ENCODE measurements around the gene PDZRN3.

The PDZRN3 gene

GRCh38 chr3:73433079-73433478 is 191.7 kb downstream of the PDZRN3 start:
- Histone ChIP-seq H3K27ac (ENCODE audit: low read depth, low read length) (no peak overlapping the region), H3K4ac (ENCODE audit: low read depth, low read length) (no peak overlapping the region)

GRCh38 chr3:73432706-73433032 is 192.1 kb downstream of the PDZRN3 start:
- no peak overlapping the region for H3K23ac ChIP-seq (ENCODE audit: low read length)
- H3K18ac ChIP-seq (ENCODE audit: low read length), result no peak overlapping the region
- H3K9me3 ChIP-seq (ENCODE audit: insufficient read depth, low read depth, low read length), result no peaks in the 10 kb centered on the region
- no peaks in the 10 kb centered on the region for H3K79me2 ChIP-seq (ENCODE audit: control insufficient read depth, insufficient read depth, low read length, poor library complexity)
- no peaks in the 10 kb centered on the region for H3K79me1 ChIP-seq (ENCODE audit: low read length)
- WGBS (ENCODE audit: extremely low coverage, insufficient coverage, insufficient read length), result no CpG with 5 or more reads among the region's 1 CpG
- no peak overlapping the region for H3K14ac ChIP-seq (ENCODE audit: low read length)
- H4K12ac ChIP-seq (ENCODE audit: low read depth, low read length), result no peak overlapping the region
- no peak overlapping the region for H3K4me3 ChIP-seq (ENCODE audit: low read depth, low read length)
- no peak overlapping the region for H2AFZ ChIP-seq (ENCODE audit: insufficient read depth, low read length, poor library complexity)
- no peak overlapping the region for H2BK5ac ChIP-seq (ENCODE audit: low read depth, low read length, poor library complexity)
- H3K4me1 ChIP-seq (ENCODE audit: control insufficient read depth in 1 of 2, insufficient read depth in 2 of 2, low read length in 2 of 2), result no peaks in the 10 kb centered on the region
- H3K9ac ChIP-seq (ENCODE audit: low read length), result no peak overlapping the region
- H3K4ac ChIP-seq (ENCODE audit: low read depth, low read length), result no peak overlapping the region
- H4K8ac ChIP-seq (ENCODE audit: low read depth, low read length), result no peak overlapping the region
- no peak overlapping the region for H4K91ac ChIP-seq (ENCODE audit: low read depth, low read length)
- no peaks in the 10 kb centered on the region for H3K27me3 ChIP-seq (ENCODE audit: insufficient read depth, low read length)
- H3K27ac ChIP-seq (ENCODE audit: low read depth, low read length), result no peak overlapping the region
- no peak overlapping the region for H2BK120ac ChIP-seq (ENCODE audit: insufficient read depth, low read length, poor library complexity)
- no peak overlapping the region for H2BK12ac ChIP-seq (ENCODE audit: low read length)
- DNase-seq, result no peak
- H3K4me2 ChIP-seq (ENCODE audit: low read length), result no peak overlapping the region
- no peaks in the 10 kb centered on the region for H3K36me3 ChIP-seq (ENCODE audit: control insufficient read depth in 1 of 2, insufficient read depth in 2 of 2, low read length in 2 of 2)
- H2AK5ac ChIP-seq (ENCODE audit: low read length), result no peak overlapping the region

More at GRCh38 chr3:73433079-73433478, 191.7 kb downstream of the PDZRN3 start:
- no peaks in the 10 kb centered on the region for H3K79me2 ChIP-seq (ENCODE audit: control insufficient read depth, insufficient read depth, low read length, poor library complexity)
- no CpG with 5 or more reads among the region's 2 CpGs for WGBS (ENCODE audit: extremely low coverage, insufficient coverage, insufficient read length)
- H3K4me3 ChIP-seq (ENCODE audit: low read depth, low read length), result no peak overlapping the region
- no peaks in the 10 kb centered on the region for H3K9me3 ChIP-seq (ENCODE audit: insufficient read depth, low read depth, low read length)
- no peak overlapping the region for H2BK120ac ChIP-seq (ENCODE audit: insufficient read depth, low read length, poor library complexity)
- no peak overlapping the region for H2BK5ac ChIP-seq (ENCODE audit: low read depth, low read length, poor library complexity)
- H3K4me2 ChIP-seq (ENCODE audit: low read length), result no peak overlapping the region
- H3K23ac ChIP-seq (ENCODE audit: low read length), result no peak overlapping the region
- no peaks in the 10 kb centered on the region for H3K4me1 ChIP-seq (ENCODE audit: control insufficient read depth in 1 of 2, insufficient read depth in 2 of 2, low read length in 2 of 2)
- H3K14ac ChIP-seq (ENCODE audit: low read length), result no peak overlapping the region
- H3K79me1 ChIP-seq (ENCODE audit: low read length), result no peaks in the 10 kb centered on the region
- no peak overlapping the region for H4K12ac ChIP-seq (ENCODE audit: low read depth, low read length)
- H4K8ac ChIP-seq (ENCODE audit: low read depth, low read length), result no peak overlapping the region
- H4K91ac ChIP-seq (ENCODE audit: low read depth, low read length), result no peak overlapping the region
- DNase-seq, result no peak
- H3K27me3 ChIP-seq (ENCODE audit: insufficient read depth, low read length), result no peaks in the 10 kb centered on the region
- H2AFZ ChIP-seq (ENCODE audit: insufficient read depth, low read length, poor library complexity), result no peak overlapping the region
- no peak overlapping the region for H3K9ac ChIP-seq (ENCODE audit: low read length)
- H3K36me3 ChIP-seq (ENCODE audit: control insufficient read depth in 1 of 2, insufficient read depth in 2 of 2, low read length in 2 of 2), result no peaks in the 10 kb centered on the region
- H3K18ac ChIP-seq (ENCODE audit: low read length), result no peak overlapping the region
- H2BK12ac ChIP-seq (ENCODE audit: low read length), result no peak overlapping the region
- no peak overlapping the region for H2AK5ac ChIP-seq (ENCODE audit: low read length)

DNA sequence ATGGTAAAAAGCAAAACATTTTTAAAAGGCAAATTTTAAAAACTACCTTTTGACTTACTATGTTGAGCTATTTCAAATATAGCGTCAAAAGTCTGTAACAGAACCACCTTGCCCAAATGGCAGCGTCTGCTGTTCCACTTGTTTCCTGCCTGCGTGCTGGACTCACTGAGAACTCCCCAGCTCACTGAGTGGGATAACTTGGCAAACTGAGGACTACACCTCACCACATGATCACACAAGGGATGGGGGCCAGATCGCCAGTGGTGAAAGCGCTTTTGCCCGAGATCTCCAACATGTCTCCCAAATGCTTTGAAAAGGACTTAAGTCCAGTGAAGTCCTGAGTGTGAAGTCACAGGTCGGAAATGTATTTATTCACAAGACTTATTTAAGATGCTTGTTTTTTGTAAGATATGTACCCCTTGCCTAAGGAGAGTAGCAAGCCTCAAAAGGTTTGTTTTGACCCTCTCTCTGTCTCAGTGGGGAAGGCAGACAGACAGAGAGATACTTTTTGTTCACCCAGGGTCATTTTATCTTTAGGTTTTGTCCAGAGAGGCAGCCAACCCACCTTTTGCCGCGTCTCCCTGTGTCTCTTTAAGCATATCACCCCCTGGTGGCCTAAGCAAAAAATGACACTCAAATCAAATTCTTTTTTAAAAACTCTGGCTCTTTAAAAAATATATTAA is 192.6 kb downstream of the PDZRN3 start:
- H2AK5ac ChIP-seq (ENCODE audit: low read length), result no peak overlapping the region
- H4K8ac ChIP-seq (ENCODE audit: low read depth, low read length), result no peak overlapping the region
- WGBS (ENCODE audit: extremely low coverage, insufficient coverage, insufficient read length), result no CpG with 5 or more reads among the region's 9 CpGs
- no peak overlapping the region for H2BK5ac ChIP-seq (ENCODE audit: low read depth, low read length, poor library complexity)
- no peak overlapping the region for H2AFZ ChIP-seq (ENCODE audit: insufficient read depth, low read length, poor library complexity)
- H3K9ac ChIP-seq (ENCODE audit: low read length), result no peak overlapping the region
- H3K4me2 ChIP-seq (ENCODE audit: low read length), result no peak overlapping the region
- H3K4ac ChIP-seq (ENCODE audit: low read depth, low read length), result no peak overlapping the region
- H3K79me1 ChIP-seq (ENCODE audit: low read length), result no peaks in the 10 kb centered on the region
- no peak overlapping the region for H3K18ac ChIP-seq (ENCODE audit: low read length)
- H2BK120ac ChIP-seq (ENCODE audit: insufficient read depth, low read length, poor library complexity), result no peak overlapping the region
- H2BK12ac ChIP-seq (ENCODE audit: low read length), result no peak overlapping the region
- no peaks in the 10 kb centered on the region for H3K36me3 ChIP-seq (ENCODE audit: control insufficient read depth in 1 of 2, insufficient read depth in 2 of 2, low read length in 2 of 2)
- no peak overlapping the region for H4K91ac ChIP-seq (ENCODE audit: low read depth, low read length)
- no peaks in the 10 kb centered on the region for H3K79me2 ChIP-seq (ENCODE audit: control insufficient read depth, insufficient read depth, low read length, poor library complexity)
- no peak overlapping the region for H3K4me3 ChIP-seq (ENCODE audit: low read depth, low read length)
- no peak overlapping the region for H3K14ac ChIP-seq (ENCODE audit: low read length)
- no peak overlapping the region for H4K12ac ChIP-seq (ENCODE audit: low read depth, low read length)
- peaks cover 0 to under 1% of the 10 kb centered on the region in 2 experiments for H3K4me1 ChIP-seq (ENCODE audit: control insufficient read depth in 1 of 2, insufficient read depth in 2 of 2, low read length in 2 of 2)
- H3K27me3 ChIP-seq (ENCODE audit: insufficient read depth, low read length), result no peaks in the 10 kb centered on the region
- peak in 1 of 2 donors; percentile 71 for DNase-seq
- H3K23ac ChIP-seq (ENCODE audit: low read length), result no peak overlapping the region
- H3K9me3 ChIP-seq (ENCODE audit: insufficient read depth, low read depth, low read length), result no peaks in the 10 kb centered on the region
- H3K27ac ChIP-seq (ENCODE audit: low read depth, low read length), result no peak overlapping the region

DNA sequence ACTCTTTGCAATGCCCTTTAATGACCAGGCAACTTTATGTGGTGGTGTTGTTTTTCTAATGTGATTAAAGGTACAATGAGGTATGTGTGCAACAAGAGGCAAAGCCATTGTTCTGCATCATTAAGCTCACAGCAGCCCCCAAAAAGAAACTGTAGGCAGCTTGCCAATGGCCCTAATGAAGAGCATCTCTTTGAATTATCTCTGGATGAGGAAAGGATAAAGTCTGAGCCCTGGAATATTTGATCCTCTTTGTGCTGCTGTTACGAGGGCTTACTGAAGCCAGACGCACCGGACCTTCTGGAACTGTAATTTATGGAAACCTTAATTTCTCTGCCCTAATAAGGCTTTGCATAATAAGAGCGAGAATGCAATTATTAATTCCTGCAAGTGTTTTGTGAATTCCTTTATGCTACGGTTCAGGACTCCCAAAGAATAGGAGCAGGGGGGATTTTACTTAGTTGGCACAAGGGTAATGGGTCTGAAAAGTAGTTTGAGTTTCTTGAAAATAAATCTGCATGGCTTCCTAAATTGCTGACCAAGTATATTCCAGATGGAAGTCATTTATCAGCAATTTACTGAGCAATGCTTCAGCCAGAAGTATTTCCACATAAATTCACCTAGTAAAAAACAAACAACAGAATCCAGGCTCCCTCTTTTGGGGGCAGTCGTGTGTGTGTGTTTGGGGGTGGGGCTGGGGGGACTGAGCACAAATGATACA is 193.4 kb downstream of the PDZRN3 start:
- Histone ChIP-seq H3K27me3 (ENCODE audit: insufficient read depth, low read length) (no peaks in the 10 kb centered on the region), H3K36me3 (ENCODE audit: control insufficient read depth in 1 of 2, insufficient read depth in 2 of 2, low read length in 2 of 2) (no peaks in the 10 kb centered on the region), H3K4me3 (ENCODE audit: low read depth, low read length) (no peak overlapping the region), H4K8ac (ENCODE audit: low read depth, low read length) (no peak overlapping the region), H3K4me2 (ENCODE audit: low read length) (no peak overlapping the region), H2AFZ (ENCODE audit: insufficient read depth, low read length, poor library complexity) (no peak overlapping the region), H3K9ac (ENCODE audit: low read length) (no peak overlapping the region), H2BK12ac (ENCODE audit: low read length) (no peak overlapping the region), H3K9me3 (ENCODE audit: insufficient read depth, low read depth, low read length) (no peaks in the 10 kb centered on the region), H4K12ac (ENCODE audit: low read depth, low read length) (no peak overlapping the region), H3K79me2 (ENCODE audit: control insufficient read depth, insufficient read depth, low read length, poor library complexity) (no peaks in the 10 kb centered on the region), H2AK5ac (ENCODE audit: low read length) (no peak overlapping the region), H4K91ac (ENCODE audit: low read depth, low read length) (no peak overlapping the region), H3K27ac (ENCODE audit: low read depth, low read length) (no peak overlapping the region), H3K18ac (ENCODE audit: low read length) (no peak overlapping the region), H3K23ac (ENCODE audit: low read length) (no peak overlapping the region), H3K14ac (ENCODE audit: low read length) (no peak overlapping the region), H3K4me1 (ENCODE audit: control insufficient read depth in 1 of 2, insufficient read depth in 2 of 2, low read length in 2 of 2) (peaks cover 0 to 3% of the 10 kb centered on the region in 2 experiments), H2BK120ac (ENCODE audit: insufficient read depth, low read length, poor library complexity) (no peak overlapping the region), H3K79me1 (ENCODE audit: low read length) (no peaks in the 10 kb centered on the region), H2BK5ac (ENCODE audit: low read depth, low read length, poor library complexity) (no peak overlapping the region), H3K4ac (ENCODE audit: low read depth, low read length) (no peak overlapping the region)
- no CpG with 5 or more reads among the region's 6 CpGs for WGBS (ENCODE audit: extremely low coverage, insufficient coverage, insufficient read length)
- DNase-seq, result no peak
